ENCODE results near the gene PTPRH.

Gene PTPRH

DNA sequence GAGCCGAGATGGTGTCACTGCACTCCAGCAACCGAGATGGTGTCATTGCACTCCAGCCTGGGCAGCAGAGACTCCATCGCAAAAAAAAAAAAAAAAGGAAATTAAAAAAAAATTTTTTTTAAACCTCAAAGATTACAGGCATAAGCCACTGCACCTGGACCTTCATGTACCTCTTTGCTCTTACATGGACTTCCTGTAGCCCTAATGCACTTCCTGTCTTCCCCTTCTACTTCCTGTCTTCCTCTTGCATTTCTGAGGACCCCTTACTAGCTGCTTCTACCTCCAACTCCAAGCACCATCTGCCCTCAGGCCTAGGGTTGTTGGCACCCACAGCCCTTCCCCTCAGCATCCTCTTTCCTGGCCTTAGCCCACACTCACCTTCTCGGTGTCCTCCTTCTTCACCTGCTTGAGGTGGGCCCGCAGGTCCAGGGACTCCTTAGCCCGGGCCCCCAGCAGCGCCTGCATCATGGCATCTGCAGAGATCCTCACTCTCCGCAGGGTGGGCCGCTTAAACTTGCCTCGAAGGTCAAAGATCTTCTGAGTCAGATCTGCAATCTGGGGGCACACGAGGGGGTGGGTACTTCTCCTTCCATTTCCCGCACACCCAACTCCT lies 55.5 kb downstream of the PTPRH start:
- TF ChIP-seq TAF1 (IDR thresholded peaks at IDR 0.05; ENCODE audit: low read depth, low read length) = no peak
- no peak for DNase-seq (ENCODE audit: insufficient read length, low spot score)
- no peak for FAIRE-seq

DNA sequence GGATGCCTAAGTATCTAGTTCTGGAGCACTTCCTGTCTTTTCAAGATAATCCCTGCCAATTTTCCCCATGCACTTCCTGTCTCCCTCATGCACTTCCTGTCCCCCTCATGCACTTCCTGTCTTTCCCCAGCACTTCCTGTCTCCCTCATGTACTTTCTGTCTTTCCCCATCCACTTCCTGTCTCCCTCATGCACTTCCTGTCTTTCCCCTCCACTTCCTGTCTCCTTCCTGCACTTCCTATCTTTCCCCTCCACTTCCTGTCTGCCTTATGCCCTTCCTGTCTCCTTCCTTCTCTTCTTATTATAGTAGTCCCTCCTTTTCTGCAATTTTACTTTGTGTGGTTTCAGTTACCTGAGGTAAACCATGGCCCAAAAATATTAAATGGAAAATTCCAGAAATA lies 57.3 kb downstream of the PTPRH start:
- DNase-seq (ENCODE audit: insufficient read length, low spot score) (no peak), FAIRE-seq (no peak)
- TF ChIP-seq POU2F2 (IDR thresholded peaks at IDR 0.05; ENCODE audit: low read depth, low read length) (no peak), SPI1 (IDR thresholded peaks at IDR 0.05; ENCODE audit: low read depth, low read length) (0 out of 2 replicates have a peak, but pooled peaks have one; percentile 9)

DNA sequence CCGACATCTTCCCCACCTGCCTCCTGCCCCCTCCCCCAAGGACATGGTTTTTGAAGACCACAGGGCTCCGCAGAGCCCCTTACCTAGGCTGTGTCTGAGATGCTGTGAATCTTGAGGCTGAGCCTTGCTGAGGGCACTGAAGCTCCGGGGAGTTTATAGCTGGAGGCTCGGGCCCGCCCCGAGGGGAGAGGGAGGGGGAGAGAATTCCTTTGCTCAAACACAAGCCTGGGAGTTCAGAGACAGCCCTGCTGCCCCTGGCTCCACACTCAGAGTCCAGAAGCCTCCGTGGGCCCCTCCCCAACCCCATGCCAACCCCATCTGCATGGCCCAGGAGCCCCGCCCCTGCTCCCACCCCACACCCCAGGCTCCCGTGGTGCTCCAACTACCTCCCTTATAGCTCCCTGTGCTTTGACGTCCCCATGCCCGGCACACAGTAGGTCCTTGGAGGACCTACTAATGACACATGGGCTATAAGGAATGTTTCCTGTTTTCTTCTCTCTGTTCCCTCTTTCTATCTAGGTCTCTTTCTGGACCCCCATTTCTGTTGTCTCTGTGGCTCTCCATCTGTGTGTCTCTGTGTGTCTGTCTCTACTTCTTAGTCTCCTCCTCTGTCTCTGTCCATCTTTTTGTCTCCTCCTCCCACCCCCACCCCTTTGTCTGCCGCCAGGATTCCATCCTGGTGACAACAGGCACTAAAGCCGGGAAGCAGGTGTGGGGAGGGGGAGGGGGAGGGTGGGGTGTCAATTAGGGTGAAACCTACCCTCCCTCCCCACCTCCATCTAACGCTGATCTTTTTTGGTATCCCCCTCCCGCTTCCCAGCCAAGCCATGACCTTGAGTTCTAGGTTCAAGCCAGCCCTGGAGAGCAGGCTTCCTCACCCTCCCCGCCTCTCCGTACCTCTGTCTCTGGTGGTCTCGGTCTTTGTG lies 60.0 kb downstream of the PTPRH start, which contains the start of gene TNNT1:
Gene TNNT1, minus strand, starts transcription at position 129 of the 926 bp plus-strand sequence. CDS start 2,049 bp downstream, outside the sequence.
- TF ChIP-seq POLR2A (IDR thresholded peaks at IDR 0.05; ENCODE audit: low read depth, low read length) (no peak), POU2F2 (IDR thresholded peaks at IDR 0.05; ENCODE audit: low read depth, low read length) (no peak), PAX5 (IDR thresholded peaks at IDR 0.05; ENCODE audit: insufficient read depth, low read length, severe bottlenecking) (no peak), SPI1 (IDR thresholded peaks at IDR 0.05; ENCODE audit: low read depth, low read length) (no peak), POLR2AphosphoS5 (IDR thresholded peaks at IDR 0.05; ENCODE audit: low read depth, low read length) (no peak), TAF1 (IDR thresholded peaks at IDR 0.05; ENCODE audit: low read depth, low read length) (no peak)
- no peak for FAIRE-seq
- no peak for DNase-seq (ENCODE audit: insufficient read length, low spot score)

DNA sequence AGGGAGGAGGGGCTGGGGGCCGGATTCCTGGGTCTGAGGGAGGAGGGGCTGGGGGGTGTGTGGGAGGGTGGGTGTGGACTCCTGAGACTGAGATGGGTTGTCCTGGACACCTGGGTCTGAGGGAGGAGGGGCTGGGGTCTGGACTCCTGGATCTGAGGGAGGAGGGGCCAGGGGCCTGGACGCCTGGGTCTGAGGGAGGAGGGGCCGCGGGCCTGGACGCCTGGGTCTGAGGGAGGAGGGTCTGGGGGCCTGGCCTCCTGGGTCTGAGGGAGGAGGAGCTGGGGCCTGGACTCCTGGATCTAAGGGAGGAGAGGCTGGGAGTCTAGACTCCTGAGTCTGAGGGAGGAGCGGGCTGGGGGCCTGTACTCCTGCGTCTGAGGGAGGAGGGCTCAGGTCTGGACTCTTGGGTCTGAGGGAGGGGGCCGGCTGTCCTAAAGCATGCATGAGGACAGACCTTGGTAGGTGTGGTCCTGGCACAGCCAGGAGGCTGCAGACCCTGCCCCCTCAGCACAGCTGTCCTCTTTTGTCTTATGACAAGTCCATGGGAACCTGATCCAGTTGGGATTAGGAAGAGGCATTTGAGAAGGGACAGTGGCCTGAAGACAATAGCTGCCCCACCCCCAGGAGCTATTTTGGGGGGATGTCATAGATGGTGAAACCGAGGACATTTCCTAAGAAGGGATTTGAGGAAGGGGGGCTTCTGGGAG lies 61.6 kb downstream of the PTPRH start:
- TF ChIP-seq POU2F2 (IDR thresholded peaks at IDR 0.05; ENCODE audit: low read depth, low read length) (no peak), SPI1 (IDR thresholded peaks at IDR 0.05; ENCODE audit: low read depth, low read length) (no peak), POLR2AphosphoS5 (IDR thresholded peaks at IDR 0.05; ENCODE audit: low read depth, low read length) (no peak), POLR2A (IDR thresholded peaks at IDR 0.05; ENCODE audit: low read depth, low read length) (no peak), PAX5 (IDR thresholded peaks at IDR 0.05; ENCODE audit: insufficient read depth, low read length, severe bottlenecking) (no peak), TAF1 (IDR thresholded peaks at IDR 0.05; ENCODE audit: low read depth, low read length) (no peak)
- no peak for DNase-seq (ENCODE audit: insufficient read length, low spot score)
- FAIRE-seq = no peak

DNA sequence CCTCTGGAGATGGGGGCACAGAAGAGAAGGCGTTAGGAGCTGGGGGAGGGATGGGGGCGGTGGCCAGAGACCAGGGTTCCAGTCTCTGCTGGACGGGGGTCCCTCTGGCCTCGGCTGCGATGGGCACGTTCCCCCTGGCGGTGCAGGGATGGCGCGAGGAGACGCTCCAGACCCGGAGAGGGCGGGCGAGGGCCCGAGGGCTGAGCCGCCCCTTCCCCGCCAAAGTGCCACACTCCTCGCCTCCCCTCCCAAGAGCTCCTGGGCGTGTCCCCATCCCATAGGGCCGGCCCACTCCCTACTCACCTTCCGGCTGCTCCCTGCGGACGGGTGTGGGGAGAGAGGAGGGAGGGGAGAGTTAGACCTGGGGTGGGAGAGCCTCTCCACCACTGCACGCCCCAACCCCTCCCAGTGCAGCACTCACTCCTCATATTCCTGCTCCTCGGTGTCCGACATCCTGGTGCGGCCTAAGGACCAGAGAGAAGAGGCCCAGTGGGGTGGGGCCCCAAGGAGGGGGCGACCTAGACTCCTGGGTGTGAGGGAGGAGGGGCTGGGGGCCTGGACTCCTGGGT lies 62.5 kb downstream of the PTPRH start:
- no peak for DNase-seq (ENCODE audit: insufficient read length, low spot score)
- FAIRE-seq = no peak
- TF ChIP-seq PAX5 (IDR thresholded peaks at IDR 0.05; ENCODE audit: insufficient read depth, low read length, severe bottlenecking) (no peak), SPI1 (IDR thresholded peaks at IDR 0.05; ENCODE audit: low read depth, low read length) (no peak), TAF1 (IDR thresholded peaks at IDR 0.05; ENCODE audit: low read depth, low read length) (no peak), POLR2A (IDR thresholded peaks at IDR 0.05; ENCODE audit: low read depth, low read length) (no peak), POLR2AphosphoS5 (IDR thresholded peaks at IDR 0.05; ENCODE audit: low read depth, low read length) (no peak), POU2F2 (IDR thresholded peaks at IDR 0.05; ENCODE audit: low read depth, low read length) (no peak)

DNA sequence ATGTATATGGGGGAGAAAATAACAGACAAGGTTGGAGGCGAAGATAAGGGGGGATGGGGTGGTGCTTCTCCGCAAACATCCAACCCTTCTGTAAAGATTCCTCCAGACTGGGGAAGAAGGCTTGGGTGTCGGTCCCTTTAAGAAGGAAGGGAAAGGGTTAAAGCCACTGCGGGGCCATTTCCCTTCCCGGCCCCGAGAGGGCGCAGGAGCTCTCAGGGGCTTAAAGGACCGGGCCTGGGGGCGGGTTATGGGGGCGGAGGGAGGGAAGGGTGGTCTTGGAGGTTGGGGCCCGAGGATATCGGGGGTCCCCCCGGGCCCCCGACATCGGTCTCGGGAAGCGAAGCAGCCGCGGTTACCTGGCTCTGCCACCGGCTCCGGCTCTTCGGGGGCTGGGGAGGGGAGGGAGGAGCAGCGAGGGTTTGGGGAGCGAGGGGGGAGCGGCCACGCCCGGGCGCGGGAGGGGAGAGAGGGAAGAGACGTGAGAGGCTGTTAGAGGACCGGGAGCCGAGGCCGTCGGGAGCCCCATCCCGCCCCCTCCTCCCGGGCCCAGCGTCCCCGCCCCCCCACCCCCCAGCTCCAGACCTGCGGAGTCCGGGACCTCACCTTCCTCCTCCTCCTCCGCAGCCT lies 63.1 kb downstream of the PTPRH start:
- TF ChIP-seq POU2F2 (IDR thresholded peaks at IDR 0.05; ENCODE audit: low read depth, low read length) (no peak), POLR2A (IDR thresholded peaks at IDR 0.05; ENCODE audit: low read depth, low read length) (no peak), POLR2AphosphoS5 (IDR thresholded peaks at IDR 0.05; ENCODE audit: low read depth, low read length) (no peak), TAF1 (IDR thresholded peaks at IDR 0.05; ENCODE audit: low read depth, low read length) (no peak), SPI1 (IDR thresholded peaks at IDR 0.05; ENCODE audit: low read depth, low read length) (no peak), PAX5 (IDR thresholded peaks at IDR 0.05; ENCODE audit: insufficient read depth, low read length, severe bottlenecking) (no peak)
- FAIRE-seq (no peak), DNase-seq (ENCODE audit: insufficient read length, low spot score) (peak; percentile 72)

DNA sequence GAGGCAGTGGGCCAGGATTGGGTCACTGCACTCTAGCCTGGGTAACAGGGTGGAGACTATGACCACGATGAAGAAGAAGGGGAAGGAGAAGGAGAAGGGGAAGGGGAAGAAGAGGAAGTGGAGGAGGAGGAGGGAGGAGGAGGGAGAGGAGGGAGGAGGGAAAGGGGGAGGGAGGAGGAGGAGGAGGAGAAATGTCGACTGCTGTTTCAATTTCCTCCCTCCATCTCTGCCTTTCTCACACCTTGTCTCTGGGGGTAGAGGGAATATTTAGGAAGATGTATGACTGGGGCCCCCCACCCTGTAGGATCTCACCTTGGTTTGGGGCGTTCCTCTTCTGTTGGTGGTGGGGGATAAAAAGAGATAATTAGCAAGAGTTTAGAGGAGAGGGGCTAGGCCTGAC lies 64.1 kb downstream of the PTPRH start:
- TF ChIP-seq SPI1 (IDR thresholded peaks at IDR 0.05; ENCODE audit: low read depth, low read length) = no peak
- TF ChIP-seq POU2F2 (IDR thresholded peaks at IDR 0.05; ENCODE audit: low read depth, low read length) = no peak
- no peak for TF ChIP-seq TAF1 (IDR thresholded peaks at IDR 0.05; ENCODE audit: low read depth, low read length)
- TF ChIP-seq POLR2A (IDR thresholded peaks at IDR 0.05; ENCODE audit: low read depth, low read length) = no peak
- TF ChIP-seq PAX5 (IDR thresholded peaks at IDR 0.05; ENCODE audit: insufficient read depth, low read length, severe bottlenecking) = no peak
- no peak for TF ChIP-seq POLR2AphosphoS5 (IDR thresholded peaks at IDR 0.05; ENCODE audit: low read depth, low read length)
- DNase-seq (ENCODE audit: insufficient read length, low spot score) (no peak), FAIRE-seq (no peak)

DNA sequence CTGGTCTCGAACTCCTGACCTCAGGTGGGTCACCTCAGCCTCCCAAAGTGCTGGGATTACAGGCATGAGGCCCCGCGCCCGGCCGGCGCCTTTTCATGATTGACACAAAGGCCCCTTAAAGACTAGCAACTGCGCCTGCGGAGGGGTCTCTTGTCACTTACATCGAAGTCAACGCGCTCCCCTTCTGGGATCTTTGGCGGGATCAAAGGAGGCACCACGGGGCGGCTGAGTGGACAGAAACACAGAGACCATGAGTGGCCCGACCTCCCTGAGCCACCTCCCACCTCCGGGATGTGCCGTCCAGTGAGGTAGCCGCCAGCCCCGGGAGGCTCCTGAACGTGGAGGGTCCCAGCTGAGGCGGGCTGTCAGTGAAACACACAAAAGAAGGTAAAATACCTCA lies 67.6 kb downstream of the PTPRH start:
- DNase-seq (ENCODE audit: insufficient read length, low spot score) (no peak), FAIRE-seq (no peak)
- TF ChIP-seq SPI1 (IDR thresholded peaks at IDR 0.05; ENCODE audit: low read depth, low read length) (no peak), POU2F2 (IDR thresholded peaks at IDR 0.05; ENCODE audit: low read depth, low read length) (no peak), POLR2AphosphoS5 (IDR thresholded peaks at IDR 0.05; ENCODE audit: low read depth, low read length) (no peak), POLR2A (IDR thresholded peaks at IDR 0.05; ENCODE audit: low read depth, low read length) (no peak), PAX5 (IDR thresholded peaks at IDR 0.05; ENCODE audit: insufficient read depth, low read length, severe bottlenecking) (no peak), TAF1 (IDR thresholded peaks at IDR 0.05; ENCODE audit: low read depth, low read length) (no peak)

DNA sequence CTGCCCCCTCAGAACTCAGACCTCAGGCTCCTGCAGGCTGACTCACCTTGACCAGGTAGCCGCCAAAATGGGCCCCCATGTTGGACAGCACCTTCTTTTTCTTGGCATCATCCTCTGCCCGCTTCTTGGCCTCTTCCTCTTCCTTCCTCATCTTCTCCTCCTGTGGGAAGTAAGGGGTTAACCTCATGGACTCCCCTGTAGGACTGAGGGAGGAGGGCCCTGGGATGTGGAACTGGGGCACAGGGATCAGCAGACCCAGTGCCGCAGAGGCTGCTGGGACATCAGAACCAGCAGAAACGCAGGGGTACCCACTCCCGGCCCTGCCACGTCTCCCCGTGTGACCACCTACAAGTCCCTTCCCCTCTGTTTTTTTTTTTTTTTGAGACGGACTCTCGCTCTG lies 71.4 kb downstream of the PTPRH start:
- FAIRE-seq (no peak), DNase-seq (ENCODE audit: insufficient read length, low spot score) (no peak)
- TF ChIP-seq POLR2A (IDR thresholded peaks at IDR 0.05; ENCODE audit: low read depth, low read length) = no peak
- no peak for TF ChIP-seq SPI1 (IDR thresholded peaks at IDR 0.05; ENCODE audit: low read depth, low read length)
- TF ChIP-seq PAX5 (IDR thresholded peaks at IDR 0.05; ENCODE audit: insufficient read depth, low read length, severe bottlenecking) = no peak
- TF ChIP-seq POLR2AphosphoS5 (IDR thresholded peaks at IDR 0.05; ENCODE audit: low read depth, low read length) = no peak
- no peak for TF ChIP-seq TAF1 (IDR thresholded peaks at IDR 0.05; ENCODE audit: low read depth, low read length)
- no peak for TF ChIP-seq POU2F2 (IDR thresholded peaks at IDR 0.05; ENCODE audit: low read depth, low read length)
